NCI-H82 treated with DMSO at 0.1 percent for 48 hours (cell line): ENCODE measurements around the gene DCBLD1.

Experiments
- DNase-seq: peaks from one replicate; lab custom pipeline; 2025; ENCODE audit not compliant: unreplicated experiment; lab: John Stamatoyannopoulos, UW

The DCBLD1 gene

DNA sequence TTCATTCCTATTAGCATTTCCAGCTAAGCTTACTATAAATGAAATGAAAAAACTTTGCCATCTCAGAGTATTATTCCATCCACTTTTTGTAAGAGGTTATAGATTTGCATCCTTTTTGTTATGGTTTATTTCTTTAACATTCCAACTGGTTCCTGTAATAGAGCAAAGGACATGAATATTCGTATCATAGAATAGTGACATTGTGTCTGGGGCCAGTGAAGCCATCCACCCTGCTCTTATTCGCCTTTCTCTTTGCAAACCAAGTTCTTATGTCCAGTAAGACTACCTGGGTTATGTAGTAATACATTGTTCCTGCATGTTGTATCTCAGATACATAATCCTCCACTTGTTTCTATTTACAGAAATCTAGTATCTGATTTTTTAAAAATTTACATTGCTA, 43.1 kb downstream of the DCBLD1 start:
- DNase-seq: no peak

DNA sequence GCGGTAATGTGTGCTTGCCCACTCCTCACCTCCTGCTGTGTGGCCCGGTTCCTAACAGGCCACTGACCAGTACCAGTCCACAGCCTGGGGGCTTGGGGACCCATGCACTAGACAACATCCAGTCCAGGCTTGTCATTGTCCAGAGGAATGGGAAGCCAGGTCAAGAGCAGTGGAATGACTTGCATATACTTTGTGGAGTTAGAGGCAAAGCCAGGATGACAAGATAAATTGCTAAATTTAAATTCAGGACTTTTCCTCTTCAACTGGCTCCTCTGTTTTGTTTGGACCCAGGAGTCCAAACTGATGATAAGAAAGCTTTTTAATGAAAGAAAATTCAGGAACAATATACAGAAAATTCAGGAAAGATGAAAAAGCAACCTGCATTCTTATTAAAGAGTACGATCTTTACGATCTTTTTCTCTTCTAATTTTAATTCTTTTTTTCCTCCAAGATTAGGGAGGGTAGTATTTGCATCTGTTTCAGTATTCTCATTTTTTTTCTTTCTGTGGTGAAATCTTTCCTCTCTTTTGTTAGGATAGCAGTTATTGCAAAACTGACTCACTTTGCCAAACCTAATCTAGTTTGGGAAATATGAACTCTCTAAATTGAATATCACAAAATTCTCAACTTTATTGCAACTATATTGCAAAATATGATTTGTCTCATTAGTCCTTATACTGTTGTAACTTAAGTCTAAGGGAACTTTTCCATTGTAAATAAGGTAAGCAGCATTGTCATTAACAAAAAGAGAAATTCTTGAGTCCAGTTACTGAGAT, 48.2 kb downstream of the DCBLD1 start:
- DNase-seq: no peak

DNA sequence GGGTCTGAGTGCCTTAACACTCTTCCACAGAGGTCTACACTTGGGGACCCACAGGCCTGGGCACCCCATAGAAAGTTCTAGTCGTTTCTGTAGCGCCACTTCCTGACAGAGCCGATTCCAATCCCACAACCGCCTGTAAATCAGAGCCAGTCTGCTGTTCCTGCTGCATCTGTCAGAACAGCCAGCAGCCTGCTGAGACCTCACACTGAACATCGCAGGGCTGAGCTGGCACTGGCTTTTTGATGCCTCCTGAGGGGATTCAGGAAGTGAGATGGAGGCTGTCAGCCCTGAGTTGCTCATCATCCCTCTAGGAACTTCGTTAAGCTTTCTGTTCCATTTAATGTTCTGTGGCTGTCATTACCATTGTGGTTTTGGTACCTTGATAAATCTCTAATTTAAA, 48.9 kb downstream of the DCBLD1 start:
- DNase-seq: no peak

DNA sequence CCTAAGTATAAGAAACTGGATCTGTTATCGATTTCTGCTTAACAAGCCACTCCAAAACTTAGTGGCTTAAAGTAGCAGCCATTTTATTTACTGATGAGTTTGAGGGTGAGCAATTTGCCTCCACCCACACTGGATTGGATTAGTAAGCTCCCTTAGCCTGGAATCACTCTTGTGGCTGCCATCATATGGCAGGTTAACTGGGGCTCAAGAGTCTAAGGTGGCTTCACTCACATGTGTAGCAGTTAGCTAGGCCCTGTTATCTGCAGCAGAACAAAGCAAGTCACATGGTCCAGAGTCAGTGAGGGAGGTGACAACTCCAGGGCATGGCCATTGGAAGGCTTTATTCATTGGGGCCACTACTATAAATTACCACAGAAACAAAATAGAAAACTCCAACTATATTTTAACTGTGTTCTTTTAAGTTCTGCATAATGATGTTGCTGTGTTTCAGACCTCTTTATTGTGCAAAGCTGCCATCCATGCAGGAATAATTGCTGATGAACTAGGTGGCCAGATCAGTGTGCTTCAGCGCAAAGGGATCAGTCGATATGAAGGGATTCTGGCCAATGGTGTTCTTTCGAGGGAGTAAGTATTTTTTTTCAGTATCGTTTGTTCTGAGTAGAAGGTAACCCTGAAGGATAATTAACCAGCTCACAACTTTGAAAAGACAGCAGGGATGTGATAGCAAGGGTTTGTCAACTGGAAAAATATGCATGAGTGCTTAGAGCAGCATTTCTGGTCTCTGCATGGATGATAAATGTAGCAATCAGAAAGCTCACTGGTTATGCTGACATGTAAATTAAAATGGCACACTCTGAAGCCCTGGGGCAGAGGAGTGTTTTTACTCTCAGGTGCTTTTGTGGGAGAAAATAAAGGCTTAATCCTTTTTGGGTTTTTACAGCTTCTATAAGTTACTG, 49.6 kb downstream of the DCBLD1 start:
- no peak for DNase-seq

DNA sequence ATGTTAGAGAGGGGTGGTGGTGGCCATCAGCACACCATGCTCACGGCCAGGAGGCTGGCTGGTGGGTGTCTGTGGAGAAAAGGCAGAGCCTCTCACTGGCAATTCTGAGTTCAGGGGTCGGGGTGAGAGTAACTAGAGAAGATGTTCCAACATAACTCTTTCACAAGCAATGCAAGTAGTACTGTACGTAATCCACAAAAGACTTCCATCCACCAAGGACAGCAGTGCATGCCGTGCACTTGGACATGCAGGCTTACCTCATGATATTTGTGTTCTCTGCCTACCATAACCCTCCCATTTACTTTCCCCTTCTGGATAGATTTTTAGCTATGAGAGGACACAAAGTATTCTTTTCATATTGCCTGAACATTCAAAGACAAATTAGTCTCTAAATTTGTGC, 51.3 kb downstream of the DCBLD1 start:
- no peak for DNase-seq

DNA sequence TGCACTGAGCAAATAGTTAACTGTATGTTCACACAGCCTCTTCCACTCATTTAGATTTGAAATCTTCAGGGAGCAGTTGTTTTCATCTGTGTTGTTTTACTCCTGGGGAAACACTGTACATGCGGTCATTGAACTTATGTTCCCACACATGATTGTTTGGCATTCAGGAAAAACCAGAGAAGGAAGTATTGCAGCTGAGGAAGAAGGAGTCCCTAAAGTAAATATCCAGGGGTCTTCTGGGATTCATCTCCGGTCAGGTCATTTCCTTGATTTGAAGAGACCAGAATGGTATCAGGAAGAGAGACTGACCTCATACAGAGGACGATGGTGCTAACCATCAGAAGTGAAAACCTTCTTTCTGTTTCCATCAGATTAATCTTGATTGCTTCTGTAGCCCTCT, 52.5 kb downstream of the DCBLD1 start:
- no peak for DNase-seq

DNA sequence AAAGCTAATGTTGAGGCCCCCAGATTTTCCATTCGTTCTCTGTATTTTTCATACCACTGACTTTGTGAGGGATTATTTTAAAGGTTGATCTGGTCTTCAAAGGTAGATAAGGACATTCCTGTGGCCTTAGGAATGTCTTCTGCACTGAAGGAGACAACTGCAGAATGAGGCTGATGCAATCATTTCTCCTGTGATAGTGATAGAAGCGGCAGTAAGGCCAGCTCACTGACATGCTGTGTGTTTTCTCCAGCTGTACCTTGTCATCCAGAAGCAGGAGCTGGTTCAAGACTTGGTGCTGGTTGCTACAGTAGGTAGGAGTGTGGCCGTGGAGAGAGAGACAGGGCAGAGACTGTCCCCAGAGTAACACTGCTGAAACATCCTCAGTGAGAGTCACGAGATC, 53.8 kb downstream of the DCBLD1 start:
- DNase-seq: no peak

DNA sequence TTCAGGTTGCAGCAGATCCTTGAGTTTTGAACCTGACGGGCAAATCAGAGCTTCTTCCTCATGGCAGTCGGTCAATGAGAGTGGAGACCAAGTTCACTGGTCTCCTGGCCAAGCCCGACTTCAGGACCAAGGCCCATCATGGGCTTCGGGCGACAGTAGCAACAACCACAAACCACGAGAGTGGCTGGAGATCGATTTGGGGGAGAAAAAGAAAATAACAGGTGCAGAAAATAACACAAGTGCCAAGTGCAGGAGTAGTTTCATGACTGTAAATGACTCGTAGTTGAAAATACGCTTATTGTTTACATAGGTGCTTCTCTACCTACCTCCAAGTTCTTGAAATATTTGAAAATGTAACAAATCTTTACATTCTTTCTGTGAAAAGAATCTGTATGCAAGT, 56.1 kb downstream of the DCBLD1 start:
- DNase-seq: no peak

DNA sequence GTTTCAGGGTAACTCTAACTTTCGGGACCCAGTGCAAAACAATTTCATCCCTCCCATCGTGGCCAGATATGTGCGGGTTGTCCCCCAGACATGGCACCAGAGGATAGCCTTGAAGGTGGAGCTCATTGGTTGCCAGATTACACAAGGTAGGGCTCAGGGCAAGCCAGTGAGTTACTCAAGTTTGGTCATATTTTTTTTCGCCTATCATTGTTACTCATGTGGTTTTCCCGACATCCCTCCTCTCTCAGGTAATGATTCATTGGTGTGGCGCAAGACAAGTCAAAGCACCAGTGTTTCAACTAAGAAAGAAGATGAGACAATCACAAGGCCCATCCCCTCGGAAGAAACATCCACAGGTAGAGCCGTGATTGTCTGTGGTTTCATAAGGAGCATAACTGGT, 58.2 kb downstream of the DCBLD1 start:
- DNase-seq: no peak

DNA sequence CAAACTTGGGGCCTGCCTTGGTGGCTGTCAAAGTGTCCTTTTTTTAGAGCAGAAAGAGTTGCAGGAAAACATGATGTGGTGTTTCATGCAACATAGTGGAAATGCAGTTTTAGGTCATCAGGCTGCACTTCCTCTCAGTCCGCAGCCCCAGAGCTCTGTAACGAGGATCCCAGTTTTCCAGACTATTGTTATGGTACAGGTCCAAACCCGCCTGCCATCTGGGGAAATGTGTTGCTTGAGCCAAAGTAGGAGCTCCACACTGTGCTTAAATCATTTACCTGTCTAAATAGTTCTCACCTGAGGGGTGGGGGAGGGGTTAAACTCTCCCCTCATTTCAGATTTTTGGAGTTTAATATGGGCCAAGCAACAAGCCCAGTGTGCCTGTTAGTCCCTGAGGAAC, 60.0 kb downstream of the DCBLD1 start:
- DNase-seq: no peak

DNA sequence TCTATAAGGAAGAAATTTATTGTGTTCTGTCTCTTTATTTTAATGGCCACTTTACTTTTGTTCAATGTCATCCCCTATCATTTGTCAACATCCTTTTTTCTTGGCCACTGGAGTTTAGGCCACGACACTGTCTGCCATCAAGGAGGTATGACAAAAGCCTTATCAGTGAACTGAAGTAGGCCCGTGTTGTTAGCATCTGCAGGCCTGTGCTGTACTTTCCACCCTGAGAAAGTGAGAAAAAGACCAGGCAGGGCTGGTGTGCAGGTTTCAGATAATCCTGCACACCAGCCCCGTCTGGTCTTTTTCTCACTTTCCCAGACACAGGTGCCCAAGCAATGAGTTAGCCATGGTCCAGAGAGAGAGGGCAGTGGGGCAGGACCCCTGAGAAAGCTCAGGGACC, 62.2 kb downstream of the DCBLD1 start:
- DNase-seq: no peak

DNA sequence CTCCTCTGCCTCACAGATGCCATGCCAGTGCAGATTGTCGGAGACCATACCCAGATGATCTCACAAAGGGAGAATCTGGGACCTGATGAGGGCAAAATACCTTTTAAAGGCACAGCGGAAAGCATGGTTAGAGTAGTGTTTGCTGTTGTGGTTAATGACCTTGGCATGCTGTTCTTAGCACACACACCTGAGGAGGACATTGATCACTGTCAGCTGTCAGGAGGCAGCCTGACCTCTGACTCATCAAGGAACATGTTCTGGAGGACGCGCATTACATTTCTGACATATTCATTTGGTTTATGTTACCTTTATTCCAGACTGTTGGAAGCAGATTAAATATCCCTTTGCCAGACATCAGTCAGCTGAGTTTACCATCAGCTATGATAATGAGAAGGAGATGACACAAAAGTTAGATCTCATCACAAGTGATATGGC, 62.7 kb downstream of the DCBLD1 start:
- no peak for DNase-seq

DNA sequence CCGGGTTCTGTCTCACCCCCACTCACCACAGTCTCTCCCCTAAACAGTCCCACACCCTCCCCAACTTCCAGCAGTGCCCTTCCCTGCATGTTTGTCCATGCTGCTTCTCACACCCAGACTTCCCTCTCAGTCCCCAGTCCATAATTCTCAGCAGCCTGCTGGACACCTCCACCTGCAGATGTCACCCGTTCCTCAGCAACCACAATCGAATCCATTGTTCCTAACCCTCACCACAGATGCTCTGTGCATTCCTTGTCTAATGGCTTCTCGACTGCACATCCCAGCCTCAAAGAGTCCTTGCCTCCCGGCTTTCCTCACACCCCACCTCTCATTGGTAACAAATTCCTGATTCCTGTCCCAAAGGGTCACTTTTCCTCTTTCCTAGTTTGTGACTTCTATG, 64.2 kb downstream of the DCBLD1 start:
- DNase-seq: no peak

DNA sequence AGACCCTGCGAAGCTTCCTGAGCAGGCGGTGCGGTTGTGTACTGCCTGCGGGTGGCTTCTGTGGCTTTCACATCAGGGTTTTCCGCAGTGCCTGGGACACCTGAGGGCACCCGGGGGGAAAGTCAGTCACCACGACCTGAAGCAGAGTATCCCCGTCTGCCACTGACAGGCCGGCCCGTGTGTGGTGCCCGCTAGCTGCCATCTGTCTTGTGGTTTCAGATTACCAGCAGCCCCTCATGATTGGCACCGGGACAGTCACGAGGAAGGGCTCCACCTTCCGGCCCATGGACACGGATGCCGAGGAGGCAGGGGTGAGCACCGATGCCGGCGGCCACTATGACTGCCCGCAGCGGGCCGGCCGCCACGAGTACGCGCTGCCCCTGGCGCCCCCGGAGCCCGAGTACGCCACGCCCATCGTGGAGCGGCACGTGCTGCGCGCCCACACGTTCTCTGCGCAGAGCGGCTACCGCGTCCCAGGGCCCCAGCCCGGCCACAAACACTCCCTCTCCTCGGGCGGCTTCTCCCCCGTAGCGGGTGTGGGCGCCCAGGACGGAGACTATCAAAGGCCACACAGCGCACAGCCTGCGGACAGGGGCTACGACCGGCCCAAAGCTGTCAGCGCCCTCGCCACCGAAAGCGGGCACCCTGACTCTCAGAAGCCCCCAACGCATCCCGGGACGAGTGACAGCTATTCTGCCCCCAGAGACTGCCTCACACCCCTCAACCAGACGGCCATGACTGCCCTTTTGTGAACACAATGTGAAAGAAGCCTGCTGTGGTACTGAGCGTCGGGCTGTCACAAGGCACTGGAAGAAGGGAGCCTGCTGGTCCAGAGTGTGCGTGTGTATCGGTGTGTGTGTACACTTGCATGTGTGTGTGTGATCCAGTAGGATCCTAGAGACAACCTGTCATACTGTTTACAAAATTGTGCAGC, 65.5 kb downstream of the DCBLD1 start:
- no peak for DNase-seq

DNA sequence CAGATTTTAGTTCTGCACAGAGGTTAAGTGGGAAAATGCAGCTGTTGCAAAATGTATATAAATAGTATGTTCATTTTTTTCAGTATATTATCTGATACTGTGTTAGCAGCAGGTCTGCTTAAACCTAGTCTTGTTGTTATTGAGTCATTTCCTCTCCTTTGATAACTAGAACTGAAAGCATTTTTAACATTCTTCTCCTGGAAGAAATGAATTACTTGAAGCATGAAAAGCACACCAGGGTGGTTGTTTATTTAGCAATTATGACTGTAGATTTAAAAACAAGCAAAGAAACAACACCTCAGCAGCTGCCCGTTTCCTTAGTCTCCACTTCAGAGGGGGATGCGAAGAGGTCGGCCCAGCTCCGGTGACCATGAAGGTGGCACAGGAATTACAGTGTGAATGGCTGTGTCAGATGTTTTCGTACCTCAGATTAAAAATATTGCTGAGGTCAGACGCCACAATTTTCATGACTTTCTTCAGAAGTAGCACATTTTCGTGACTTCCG, 66.4 kb downstream of the DCBLD1 start:
- no peak for DNase-seq

DNA sequence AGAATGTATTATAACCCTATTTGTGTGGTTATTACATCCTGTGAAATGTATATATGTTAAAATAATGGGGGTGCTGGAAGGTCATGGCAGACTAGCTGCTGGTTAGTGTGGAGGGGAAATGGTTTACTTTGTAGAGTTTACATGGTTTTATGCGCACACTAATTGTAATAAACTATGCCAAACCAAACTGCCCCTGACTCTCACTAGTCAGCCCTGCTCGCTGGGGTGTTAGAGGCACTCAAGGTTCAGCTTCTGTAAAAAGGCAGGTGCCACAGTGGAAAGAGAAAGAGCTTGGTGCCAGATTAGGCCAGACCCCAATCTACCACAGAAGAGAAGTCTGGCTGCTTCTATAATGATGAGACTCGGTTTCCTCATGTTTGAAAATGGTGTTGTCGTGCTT, 67.1 kb downstream of the DCBLD1 start:
- DNase-seq: no peak

DNA sequence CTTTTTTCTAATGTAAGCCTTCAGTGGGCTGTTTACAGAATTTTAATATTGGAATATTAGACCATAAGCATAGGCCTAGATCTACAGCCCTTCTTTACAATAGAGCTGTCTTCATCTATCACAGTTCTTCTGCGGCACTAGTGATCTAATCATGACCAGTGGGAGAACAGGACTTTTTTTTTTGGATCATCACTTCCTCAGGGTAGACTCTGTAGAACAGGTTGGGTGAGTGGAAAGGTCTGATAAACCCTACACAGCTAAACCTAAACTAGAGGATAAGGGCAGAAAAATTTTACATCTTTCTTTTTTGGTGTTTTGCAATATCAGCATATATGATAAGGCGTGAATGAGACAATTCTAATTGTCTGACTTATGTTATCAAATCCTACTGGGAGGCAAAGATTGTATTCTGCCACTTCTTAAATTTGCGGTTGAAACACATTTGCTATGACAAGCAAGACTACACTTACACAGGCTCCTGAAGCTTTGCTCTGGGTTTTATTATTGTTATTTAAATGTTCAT, 67.7 kb downstream of the DCBLD1 start:
- no peak for DNase-seq

DNA sequence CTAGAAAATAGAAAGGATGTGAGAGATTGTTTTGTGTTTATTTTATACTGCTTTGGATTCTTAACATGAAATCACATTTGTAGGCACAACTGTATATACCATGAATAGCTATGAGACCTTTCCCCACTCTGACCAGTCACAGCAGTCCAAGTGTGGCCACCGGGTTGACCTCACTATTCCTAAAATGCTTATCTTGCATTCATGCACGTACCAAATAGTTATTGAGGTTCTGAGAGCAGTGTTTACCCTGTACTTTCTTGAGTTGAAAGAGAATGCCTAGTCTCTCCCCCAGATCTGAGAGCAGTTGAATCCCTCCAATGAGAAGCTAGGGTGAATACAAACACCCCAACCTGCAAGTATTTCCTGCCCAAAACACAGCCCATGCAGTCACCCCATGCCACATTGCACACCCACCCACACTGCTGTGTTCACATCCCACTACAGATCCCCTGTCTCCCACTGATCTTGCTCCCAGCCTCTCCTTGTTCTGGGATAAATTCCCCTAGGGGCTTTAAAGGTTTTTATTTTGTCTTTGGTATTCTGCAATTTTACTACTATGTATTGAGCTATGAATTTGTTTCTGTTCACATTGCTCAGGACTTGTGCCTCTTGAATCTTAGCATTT, 68.3 kb downstream of the DCBLD1 start:
- no peak for DNase-seq

DNA sequence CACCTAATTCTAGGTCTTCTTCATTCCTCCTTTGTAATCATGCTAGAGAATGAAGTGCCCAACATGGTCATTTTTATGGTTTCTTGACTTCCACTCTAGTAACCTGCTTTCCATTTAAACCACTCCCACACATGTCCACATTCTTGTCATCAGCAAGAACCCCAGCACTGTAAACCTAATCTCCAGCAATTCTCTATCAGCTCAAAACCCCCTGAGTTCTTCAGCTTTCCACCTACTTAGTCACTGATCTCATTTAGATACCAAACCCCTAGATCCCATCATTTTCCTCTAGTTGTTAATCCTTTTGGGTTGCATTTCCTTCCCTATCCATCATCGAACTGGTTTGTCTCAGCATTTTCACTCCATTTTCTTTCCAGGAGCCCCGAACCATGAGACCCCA, 70.1 kb downstream of the DCBLD1 start:
- peak; percentile 7 for DNase-seq

DNA sequence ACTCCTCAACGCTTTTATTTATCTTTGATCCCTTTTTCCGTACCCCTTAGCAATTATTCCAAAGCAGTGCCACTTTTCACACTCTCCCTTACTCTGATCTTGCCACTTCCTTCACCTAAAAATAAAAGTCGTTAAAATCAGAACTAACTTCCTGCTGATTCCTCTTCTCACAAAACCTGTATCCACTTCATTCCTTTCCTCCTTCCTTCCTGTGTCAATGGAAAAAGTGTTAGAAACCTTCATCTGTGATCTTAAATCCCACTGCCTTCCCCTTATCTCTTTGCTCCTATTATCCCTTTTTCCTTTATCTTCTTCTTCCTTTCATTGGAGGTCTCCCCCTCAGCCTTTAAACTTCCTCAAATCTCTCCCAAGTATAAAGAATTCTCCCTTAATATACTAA, 70.7 kb downstream of the DCBLD1 start:
- DNase-seq: no peak
